Upper lobe of left lung (tissue), 4 donors: Measurements from ENCODE around the gene SYNM.

ENCODE experiments used
- CTCF ChIP-seq, 6 experiments: fragments of 450-650 bp in 4 of 6; fragments of 200-600 bp in 2 of 6; sonication (generic) in 2 of 6; IDR thresholded peaks; one replicate each; pipeline ENCODE4 v1.5.1; 2016 to 2019; ENCODE audit warnings: antibody characterized with exemption in 6 of 6
- EP300 ChIP-seq, 4 donors: sonication (generic); formaldehyde crosslinking; IDR thresholded peaks; one replicate each; pipeline ENCODE4 v1.5.1; 2017; ENCODE audit warnings: antibody characterized with exemption in 4 of 4, control low read depth in 2 of 4
- POLR2A ChIP-seq, 4 donors: fragments of 450-650 bp; IDR thresholded peaks; one replicate each; pipeline ENCODE4 v1.5.1; 2016 to 2017; ENCODE audit warnings: antibody characterized with exemption in 4 of 4, mild to moderate bottlenecking in 2 of 4
- POLR2AphosphoS5 ChIP-seq, 2 donors: sonication (generic); formaldehyde crosslinking; IDR thresholded peaks; one replicate each; pipeline ENCODE4 v1.5.1; 2017; ENCODE audit warnings: antibody characterized with exemption in 2 of 2

- TF ChIP-seq EP300 (IDR thresholded peaks at IDR 0.05): no peak
- TF ChIP-seq CTCF (IDR thresholded peaks at IDR 0.05): no peak
- no peak for TF ChIP-seq POLR2A (IDR thresholded peaks at IDR 0.05)
- no peak for TF ChIP-seq POLR2AphosphoS5 (IDR thresholded peaks at IDR 0.05)
Observed at GRCh38 chr15:99140590-99140989, 35.7 kb downstream of the SYNM start.
